Renal cortex interstitium (tissue), 11 donors: ENCODE measurements around the gene REXO4. TPM values are rescaled to one million over a fixed set of nuclear protein-coding genes. Genes with fewer than 3 reads are reported as not detected.

Experiments
- DNase-seq, 11 donors: peaks; one replicate each; pipeline ENCODE4 v3.0.0-alpha.2; 2013; ENCODE audit warnings: low read depth in 9 of 11, low spot score in 4 of 11; ENCODE audit errors: extremely low read depth in 1 of 11
- polyA plus RNA-seq, 3 donors: library from polyadenylated mRNA; unstranded; fragments of 120-200 nt; gene quantifications; one replicate each; pipeline ENCODE4 v1.2.1, GENCODE V29; 2013; ENCODE audit not compliant: insufficient read length in 3 of 3

REXO4 gene
- polyA plus RNA-seq, 3 donors, result 25.2 to 33.4 (median 28.9) TPM

DNA sequence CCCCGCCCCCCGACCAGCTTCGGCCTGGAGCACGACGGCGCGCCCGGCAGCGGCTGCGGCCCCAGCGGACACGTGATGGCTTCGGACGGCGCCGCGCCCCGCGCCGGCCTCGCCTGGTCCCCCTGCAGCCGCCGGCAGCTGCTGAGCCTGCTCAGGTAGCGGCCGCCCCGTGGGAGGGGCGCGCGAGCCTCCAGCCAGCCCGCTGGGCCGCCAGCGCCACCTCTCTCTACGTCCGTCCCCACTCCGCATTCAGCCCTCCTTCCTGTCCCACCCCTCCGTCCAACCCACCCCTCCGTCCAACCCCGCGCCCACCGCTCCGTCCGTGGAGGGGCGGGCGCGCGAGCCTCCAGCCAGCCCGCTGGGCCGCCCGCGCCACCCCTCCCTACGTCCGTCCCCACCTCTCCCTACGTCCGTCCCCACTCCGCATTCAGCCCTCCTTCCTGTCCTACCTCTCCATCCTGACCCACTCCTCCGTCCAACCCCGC is 10.8 kb upstream of the REXO4 start:
- DNase-seq, result peak in 5 of 11 donors; percentile 32 to 57 (median 41)

DNA sequence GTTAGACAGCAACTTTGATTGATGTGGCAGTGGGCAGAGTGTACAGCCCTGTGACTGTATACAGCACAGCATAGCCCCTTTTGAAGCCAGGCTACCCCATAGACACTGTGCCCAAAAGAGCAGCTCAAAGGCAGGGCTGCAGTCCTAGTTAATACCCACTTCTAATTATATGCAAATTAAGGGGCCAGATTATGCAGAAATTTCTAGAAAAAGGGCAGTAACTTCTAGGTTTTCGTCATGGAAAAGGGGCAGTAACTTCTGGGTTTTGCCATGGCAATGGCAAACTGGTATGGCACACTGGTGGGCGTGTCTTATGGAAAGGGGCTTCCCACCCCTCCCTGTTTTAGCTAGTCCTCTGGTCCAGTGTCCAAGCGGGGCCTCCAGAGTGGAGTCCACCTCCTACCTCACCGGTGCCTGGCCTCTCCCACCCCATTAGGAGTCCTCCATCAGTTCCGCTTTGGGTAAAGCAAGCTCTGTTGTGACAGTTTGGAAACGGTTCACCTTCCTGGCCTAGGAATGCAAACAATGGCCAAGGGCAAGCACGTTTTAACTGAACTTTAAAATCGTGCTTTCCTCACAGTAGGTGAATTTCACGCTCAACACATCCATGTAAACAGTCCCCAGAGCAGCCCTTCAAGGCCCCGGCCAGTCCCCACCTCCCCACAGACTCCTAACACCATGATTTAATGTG is 10.0 kb upstream of the REXO4 start:
- no peak for DNase-seq

DNA sequence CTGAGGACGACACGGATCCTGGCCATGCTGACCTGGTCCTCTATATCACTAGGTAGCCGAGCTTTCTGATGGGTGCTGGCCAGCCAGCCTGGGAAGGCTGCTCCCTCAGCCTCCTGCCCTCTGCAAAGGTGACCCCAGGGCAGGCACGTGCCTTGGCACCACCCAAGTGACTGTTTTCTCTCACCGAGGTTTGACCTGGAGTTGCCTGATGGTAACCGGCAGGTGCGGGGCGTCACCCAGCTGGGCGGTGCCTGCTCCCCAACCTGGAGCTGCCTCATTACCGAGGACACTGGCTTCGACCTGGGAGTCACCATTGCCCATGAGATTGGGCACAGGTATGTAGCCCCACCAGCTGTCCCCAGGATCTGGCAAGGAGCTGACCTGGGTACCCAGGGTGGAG is 8.2 kb upstream of the REXO4 start:
- no peak for DNase-seq

DNA sequence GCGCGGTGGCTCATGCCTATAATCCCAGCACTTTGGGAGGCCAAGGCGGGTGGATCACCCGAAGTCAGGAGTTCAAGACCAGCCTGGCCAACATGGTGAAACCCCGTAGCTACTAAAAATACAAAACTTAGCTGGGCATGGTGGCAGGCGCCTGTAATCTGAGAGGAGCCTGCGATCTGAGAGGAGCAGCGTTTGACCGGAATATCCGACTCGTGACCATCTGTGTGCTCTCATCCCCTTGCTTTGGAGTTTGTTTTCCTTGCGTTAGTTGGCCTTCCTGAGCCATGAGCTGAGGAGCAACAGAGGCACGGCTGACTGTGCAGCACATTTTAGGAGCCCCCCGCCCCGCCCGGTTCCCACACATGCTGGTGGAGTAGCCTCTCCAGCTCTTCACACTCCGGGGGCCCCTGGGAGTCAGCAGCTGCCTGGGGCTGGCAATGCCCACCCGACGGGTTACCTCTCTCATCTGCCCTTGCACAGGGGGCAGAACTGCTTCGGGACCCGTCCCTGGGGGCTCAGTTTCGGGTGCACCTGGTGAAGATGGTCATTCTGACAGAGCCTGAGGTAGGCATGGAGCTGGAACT is 7.3 kb upstream of the REXO4 start:
- no peak for DNase-seq

DNA sequence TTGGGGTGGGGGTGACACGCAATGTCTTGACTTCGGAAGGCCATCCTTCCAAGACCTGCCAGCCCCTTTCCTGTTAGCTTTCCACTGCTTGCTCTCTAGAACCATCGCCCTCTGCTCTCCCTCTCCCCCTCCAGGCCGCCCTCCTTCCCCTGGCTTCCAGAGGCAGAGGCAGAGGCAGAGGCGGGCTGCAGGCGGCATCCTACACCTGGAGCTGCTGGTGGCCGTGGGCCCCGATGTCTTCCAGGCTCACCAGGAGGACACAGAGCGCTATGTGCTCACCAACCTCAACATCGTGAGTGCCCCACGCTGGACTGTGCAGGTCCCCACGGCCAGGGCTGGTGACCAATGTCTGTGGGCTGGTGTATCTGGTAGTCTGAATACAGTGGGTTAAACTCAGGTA is 6.4 kb upstream of the REXO4 start:
- DNase-seq, result no peak

DNA sequence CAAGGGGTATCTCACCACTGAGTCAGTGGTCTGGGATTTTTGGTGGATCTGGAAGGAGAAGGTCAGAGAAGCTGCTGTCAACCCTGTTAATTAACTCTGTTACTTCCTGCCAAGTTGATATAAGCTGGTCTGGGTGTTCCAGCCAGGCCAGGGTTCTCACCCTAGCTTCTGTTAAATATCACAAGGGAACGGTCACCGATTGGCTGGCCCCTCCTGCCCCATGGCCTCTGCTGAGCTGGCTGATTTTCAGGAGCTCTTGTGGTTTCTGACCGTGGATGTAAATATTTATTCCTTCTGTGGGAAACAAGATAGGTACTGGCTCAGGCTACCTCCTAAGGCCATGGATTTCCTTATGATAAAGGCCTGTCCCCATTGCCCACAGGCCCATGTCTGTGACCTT is 5.4 kb upstream of the REXO4 start:
- no peak for DNase-seq

DNA sequence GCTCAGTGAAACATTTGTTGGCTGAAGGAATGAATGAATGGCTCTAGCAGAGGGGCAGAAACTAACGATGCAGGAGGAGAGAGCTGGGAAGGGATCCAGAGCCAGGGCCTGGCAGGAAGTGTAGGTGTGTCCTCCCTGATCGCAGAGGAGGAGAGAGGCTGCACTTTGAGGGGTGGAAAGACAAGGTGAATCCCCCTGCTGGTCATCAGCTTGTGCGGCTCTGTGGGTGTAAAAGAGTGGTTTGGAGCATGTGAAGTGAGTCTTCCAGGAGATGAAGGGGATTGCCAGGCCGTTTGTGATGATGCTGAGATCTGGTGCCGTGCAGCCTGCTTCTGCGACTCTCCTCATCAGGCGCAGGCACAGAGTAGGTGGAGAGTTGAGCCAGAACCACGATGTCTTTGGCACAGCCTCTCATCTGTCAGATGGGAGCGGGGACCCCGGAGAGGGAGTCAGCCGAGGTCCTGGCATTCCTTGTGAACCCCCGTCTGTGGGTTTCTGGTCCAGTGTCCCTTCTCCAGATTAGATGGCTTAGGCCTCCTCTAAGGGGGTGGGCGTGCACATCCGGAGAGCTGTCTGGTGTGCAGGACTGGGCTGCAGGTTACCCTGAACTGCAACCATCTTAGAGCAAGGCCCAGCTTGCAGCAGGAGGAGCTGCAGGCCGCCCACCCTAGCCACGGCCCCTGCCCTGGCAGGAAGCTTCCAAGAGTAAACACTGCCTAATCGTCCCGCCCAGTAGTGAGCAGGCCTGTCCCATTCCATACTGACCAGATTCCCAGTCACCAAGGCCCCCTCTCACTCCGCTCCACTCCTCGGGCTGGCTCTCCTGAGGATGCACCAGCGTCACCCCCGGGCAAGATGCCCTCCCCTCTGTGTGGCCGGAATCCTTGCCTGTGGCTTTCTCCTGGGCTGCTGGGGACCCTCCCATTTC is 4.1 kb upstream of the REXO4 start, which contains the start of gene ADAMTS13:
TSS of gene ADAMTS13 (plus strand) at position 753 of the 928 bp plus-strand sequence. CDS start at position 830, 77 bp downstream.
- no peak for DNase-seq

DNA sequence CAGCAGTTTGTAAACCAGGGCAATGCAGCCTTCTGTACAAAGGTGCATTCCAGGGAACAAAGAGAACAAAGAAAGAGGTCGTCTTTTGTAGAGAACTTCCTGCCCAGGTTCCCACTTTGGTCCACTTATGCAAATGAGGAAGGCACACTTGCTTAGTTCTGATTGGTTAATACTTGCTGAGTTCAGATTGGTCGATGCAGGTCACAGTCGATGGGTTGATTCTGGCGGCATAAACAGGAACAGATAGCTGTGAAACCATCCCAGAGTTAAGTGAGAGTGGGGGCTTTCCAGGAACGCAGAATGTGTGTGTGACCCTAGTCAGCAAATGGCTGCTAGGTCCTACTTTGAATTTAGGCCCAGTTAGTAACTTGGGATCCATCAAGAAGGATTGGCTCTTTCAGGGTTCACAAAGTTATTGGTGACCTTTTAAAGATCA is 2.6 kb upstream of the REXO4 start:
- no peak for DNase-seq

DNA sequence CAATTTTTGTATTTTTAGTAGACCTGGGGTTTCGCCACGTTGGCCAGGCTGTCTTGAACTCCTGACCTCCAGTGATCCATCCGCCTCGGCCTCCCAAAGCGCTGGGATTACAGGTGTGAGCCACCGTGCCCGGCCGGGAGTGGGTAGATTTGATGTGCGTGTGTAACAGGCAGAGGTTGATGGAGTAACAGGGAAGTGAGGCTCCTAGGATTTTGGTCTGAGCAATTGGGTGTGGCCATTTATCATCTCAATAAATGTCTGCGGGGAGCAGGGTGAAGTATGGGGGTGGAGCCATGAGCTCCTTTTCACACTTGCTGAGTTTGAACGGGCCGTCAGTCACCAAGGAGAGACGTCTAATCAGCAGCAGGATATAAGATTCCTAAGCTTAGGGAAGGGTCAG is 1.2 kb upstream of the REXO4 start:
- DNase-seq, result no peak

DNA sequence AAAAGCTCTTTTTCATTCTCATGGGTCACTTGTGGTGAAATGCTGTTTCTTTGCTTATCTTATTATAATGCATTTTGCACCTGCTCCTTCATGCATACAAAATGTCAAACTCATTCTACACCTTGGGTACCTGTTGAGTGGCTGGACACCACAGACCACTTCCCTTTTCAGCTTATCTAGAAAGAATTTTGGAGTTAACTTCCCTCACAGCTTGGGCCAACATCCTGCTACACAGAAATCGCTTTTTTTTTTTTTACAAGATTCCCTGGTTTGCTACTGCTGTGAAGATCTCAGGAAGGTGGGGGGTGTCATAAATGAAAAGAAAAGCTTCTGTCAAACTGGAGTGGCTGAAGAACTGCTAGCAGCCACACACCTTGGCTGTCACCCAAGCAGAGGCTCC is 2.6 kb downstream of the REXO4 start:
- DNase-seq, result no peak

DNA sequence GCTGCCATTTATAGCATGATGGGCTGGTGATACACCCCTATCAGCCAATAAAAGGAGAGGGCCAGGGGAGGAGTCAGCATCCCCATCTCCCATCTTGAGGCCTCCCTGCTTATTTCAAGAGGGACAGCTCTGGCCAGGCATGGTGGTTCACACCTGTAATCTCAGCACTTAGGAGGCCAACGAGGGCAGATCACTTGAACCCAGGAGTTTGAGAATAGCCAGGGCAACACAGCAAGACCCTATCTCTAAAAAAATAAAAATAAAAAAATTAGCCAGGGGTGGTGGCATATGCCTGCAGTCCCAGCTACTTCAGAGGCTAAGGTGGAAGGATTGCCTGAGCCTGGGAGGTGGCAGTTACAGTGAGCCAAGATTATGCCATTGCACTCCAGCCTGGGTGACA is 9.8 kb downstream of the REXO4 start:
- DNase-seq, result no peak

DNA sequence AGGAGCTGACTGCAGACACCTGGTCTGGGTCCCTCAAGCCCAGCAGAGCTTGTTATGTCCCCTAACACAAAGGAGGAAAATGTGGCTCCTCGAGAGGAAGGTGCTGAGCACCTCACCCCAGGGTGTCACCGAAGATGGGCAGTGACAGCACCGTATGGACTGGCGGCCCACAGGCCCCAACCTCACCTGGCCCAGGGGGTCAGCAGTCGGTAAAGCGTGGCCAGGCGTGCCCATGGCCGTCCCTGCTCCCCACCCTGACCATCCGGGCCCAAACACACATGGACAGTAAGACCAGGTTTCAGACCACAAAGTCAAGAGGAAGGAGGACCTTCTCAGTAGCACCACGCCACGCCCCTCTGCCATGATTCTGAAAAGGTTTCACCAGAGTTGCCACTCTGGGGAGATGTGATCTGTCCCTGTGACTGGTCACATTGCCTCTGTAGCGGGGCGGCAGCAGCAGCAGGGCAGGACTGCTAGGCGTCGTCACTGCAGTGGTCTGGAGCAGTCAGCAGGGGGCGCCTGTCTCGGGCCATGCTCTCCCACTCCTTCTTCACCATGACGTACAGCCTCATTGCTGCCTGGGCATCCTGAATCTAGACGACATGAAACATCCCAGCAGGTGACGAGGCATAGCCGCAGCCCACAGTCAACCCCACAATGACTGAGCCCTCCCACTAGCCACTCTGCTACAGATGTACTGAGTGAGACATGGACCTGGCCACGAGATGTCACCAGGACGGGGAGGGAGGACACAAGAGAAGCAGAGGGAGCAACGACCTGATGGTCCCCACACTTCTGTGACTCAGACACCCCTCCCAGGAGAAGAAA is 11.1 kb downstream of the REXO4 start:
- peak in 6 of 11 donors; percentile 33 to 63 (median 53) for DNase-seq

DNA sequence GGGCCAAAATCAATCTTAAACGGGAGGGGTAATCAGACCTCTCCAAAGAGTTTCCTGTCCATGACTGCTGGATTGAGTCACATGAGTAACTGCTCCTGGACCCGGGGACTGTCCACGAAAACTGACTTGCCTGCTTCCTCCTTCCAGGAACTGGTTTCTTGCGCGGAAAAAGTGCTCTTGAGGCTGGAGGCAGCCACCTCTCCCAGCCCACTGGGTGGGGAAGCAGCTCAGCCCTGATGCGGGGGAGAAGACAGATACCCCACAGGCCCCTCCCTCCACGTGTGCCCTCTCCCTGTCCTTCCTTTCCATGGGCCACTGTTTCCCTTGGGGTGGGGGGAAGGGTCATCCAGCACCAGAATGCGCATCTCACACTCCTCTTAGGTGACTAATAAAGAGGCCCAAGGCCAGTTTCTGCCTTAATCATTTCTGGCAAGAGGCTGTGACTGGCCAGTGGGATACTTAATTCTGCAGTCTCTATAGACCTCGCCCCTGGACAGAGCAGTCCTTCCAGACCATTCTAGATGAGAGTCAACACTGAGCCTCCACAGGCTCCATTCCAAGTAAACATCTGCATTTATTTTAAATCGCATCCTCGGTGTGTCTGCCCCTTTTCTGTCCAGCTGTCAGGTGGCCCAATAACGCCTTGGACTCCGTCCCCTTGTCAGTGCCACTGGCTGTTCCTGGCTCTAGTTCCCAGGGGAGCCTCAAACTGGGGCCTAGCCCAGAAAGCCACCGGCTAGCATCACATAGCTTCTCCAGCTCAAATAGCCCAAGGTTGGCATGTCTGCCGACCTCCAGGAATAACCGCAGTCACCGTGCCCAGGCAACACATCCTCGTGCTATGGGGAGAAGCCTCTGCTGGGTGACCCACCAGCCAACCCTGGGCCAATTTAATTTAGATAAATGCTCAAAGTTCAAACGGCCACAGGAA is 12.0 kb downstream of the REXO4 start:
- no peak for DNase-seq

DNA sequence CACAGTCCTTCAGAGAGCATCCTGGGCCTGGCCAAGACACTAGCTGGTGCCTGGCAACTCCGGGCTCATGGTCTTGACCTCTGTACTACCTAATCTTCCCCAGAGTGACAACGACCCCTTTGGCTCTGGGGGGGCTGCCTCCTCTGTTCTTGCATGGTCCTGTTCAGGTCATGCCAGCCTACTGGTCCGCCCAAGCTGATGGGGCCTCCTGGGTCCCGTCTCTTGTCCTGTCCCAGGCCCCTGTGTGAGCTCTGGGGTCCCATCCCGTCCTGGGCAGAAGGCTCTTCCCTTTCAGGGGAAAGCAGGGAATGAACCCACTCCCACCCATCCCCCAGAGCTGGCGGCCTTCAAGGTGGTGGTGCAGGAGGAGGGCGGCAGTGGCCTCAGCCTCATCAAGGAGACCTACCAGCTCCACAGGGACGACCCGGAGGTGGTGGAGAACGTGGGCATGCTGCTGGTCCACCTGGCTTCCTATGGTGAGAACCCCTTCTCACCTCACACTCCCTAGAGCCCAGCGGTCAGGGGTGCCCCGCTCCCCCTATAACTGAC is 13.3 kb downstream of the REXO4 start:
- no peak for DNase-seq

DNA sequence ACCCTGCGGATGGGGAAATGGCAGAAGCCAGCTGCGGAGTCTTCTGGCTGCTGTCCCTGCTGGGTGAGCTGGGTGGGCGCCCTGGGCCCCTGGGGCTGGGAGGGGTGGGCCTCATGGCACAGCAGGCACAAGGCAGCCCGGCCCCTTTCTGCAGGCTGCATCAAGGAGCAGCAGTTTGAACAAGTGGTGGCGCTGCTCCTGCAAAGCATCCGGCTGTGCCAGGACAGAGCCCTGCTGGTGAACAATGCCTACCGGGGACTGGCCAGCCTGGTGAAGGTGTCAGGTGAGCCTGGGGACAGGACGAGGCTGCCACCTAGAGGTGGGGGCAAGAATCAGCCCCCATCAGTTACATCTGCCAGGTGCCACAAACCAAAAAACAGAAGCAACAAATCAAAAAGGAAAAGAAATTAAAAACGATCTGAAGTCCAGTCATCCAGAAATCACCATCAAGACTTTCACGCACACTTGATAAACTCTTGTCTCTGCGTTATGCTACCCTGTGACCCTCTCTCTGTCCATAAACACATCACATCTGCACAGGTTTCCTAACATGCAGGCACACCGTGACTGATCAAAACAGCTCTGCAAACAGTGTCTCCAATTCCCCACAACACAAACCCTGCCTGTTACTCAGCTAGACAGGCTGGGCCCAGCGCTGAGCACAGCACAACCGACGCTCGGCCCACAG is 13.9 kb downstream of the REXO4 start:
- DNase-seq, result no peak

DNA sequence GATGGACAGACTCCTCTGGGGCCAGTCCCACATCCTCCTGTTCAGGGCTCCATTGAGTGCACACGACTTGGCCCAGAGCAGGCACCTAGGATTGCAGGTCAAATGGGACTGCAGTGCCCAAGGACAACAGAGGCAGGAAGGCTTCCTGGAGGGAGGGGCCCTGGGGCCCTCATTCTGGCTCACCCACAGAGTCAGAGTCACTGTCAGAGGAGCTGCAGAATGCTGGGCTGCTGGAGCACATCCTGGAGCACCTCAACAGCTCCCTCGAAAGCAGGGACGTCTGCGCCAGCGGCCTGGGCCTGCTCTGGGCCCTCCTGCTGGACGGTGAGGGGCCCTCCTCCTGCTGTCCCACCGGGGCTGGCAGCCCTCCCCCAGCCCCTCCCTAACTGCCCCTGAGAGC is 15.1 kb downstream of the REXO4 start:
- DNase-seq, result no peak

DNA sequence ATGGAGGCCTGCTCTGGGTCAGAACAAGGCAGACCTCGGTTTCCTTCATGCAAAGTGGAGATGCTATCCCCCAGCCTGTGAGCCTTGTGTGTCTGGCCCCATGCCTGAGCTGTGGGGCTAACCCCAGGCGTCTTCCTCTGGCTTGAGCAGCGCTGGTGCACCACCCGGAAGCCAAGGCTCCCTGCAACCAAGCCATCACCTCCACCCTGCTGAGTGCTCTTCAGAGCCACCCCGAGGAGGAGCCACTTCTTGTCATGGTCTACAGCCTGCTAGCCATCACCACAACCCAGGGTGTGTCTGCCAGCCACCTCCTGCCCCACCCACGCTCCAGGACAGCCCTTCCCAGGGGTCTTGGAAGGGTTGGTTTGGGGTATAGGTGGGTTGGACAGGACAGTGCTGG is 16.2 kb downstream of the REXO4 start:
- no peak for DNase-seq
